ENCODE data around the gene GP5.

GP5 gene

DNA sequence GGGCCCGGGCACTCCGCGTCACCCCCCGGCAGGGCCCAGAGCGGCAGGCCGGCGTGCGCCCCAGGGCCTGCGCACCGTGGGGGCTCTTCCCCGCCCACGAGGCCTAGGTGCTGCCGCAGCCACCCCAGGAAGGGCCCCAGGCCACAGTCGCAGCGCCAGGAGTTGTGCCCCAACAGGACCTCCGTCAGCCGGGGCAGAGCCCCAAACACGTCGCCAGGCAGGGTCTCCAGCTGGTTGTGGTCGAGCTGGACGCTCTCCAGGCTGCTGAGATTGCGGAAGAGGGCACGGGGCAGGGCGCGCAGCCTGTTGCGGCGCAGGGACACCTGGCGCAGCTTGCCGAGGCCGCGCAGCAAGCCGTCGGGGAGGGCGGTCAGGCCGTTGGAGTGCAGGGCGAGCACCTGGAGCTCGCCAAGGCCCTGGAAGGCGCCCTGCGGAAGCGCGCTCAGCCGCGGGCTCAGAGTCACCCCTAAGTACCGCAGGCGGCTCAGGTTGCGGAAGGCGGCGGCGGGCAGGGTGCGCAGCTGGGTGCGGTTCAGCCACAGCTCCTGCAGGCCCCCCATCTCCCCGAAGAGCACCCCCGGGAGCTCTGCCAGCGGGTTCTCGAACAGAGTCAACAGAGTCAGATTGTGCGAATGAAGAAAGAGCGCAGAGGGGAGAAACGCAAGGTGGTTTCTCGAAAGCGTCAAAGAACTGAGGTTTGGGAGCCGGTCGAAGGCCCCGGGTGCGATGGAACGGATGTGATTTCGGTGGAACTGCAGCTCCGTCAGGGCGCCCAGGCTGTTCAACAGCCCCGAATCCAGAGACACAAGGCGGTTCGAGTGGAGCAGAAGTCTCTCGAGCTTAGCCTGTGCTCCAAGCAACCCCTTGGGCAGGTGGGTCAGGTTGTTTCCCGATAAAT, 2.0 kb downstream of the GP5 start:
- DNase-seq: peak; percentile 30

DNA sequence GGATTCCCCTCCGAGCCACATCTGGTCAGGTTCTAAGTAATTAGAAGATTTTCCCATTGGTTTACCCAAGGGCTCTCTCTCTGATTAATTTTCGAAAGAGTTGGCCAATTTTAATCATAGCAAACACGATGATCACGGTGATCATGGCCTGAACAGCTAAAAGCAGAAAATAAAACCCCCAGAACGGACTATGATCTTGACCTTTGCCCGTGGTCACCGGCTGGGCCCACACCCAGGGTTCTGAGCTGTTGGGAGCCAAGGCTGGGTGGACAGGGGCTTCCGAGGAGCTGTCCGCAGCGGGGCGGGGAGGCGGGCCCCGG, 2.6 kb downstream of the GP5 start:
- DNase-seq: no peak

DNA sequence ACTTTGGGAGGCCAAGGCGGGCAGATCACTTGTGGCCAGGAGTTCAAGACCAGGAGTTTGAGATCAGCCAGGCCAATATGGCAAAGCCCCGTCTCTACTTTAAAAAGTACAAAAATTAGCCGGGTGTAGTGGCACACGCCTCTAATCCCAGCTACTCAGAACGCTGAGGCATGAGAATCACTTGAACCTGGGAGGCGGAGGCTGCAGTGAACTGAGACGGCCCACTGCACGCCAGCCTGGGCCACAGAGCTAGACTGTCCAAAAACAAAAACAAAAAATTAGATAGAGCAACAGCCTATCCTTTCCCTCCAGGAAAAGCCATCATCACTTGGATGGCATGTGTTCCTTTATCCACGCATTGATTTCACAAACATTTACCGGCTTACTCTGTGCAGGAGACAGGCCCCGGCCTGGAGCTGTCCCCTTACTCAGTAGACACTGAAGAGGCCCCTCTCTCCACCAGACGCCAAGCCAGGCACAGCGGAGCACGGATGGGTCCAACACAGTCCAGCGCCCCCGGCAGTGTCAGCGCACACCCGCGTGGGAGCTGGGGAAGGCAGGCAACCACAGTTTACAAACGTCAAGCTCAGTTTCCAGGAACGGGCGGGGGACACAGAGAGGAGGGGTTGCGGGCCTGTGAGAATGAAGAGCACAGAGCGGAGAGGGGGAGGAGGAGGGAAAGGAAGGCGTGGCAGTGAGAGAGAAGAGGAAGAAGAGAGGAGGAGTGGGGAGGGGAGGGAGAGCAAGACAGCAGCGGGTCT, 3.1 kb downstream of the GP5 start:
- DNase-seq: peak; percentile 57

DNA sequence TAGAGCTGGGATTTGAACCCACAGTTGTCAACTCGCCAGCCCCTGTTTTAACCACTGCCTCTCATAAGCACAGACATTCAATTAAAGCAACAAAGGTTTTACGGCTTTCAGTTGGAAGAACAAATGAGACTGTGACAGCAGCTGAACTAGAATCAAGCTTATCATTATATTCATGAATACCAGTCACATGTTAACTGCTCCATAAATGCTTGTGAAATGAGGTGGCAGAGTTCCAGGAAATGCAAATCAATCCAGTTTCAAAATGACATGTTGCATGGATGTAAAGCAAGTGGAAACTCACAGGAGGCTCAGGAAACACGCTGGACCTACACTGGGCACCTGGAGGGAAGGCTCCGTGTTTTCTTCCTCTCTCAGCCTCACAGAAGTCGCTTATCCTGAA, 3.9 kb downstream of the GP5 start:
- no peak for DNase-seq

DNA sequence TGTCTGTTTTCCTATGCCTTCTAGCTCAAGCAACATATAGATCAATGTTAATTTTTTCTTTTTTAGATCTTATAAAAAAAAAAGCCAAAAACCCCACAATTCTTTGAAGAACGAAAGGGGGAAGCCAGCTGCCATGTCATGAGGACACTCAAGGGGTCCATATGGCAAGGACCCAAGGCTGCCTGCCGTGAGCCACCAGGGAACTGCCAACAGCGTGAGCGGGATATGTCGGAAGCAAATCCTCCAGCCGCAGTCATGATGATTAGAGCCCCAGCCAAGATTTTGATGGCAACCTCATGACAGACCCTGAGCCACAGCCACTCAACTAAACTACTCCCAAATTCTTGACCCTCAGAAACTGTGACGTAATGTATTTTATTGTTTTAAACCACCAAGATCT, 6.5 kb downstream of the GP5 start:
- no peak for DNase-seq

DNA sequence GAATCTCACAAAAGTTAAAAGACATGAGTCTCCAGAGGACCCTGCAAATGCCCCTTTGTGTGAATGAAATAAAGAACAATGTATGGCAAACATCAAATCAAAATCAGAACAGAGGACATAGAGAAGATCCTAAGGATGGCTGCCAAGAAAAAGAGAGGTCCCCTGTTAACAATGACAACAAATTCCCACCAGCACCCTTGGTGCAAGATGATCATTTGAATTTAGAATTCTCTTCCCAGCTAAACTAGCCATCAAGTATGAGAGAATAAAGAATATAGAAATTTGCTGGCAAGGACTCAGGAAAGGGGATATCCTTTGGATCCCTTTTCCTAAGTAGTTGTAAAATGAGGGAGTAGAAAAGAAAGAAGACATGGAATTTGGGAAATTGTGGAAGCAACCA, 8.2 kb downstream of the GP5 start:
- DNase-seq: no peak

DNA sequence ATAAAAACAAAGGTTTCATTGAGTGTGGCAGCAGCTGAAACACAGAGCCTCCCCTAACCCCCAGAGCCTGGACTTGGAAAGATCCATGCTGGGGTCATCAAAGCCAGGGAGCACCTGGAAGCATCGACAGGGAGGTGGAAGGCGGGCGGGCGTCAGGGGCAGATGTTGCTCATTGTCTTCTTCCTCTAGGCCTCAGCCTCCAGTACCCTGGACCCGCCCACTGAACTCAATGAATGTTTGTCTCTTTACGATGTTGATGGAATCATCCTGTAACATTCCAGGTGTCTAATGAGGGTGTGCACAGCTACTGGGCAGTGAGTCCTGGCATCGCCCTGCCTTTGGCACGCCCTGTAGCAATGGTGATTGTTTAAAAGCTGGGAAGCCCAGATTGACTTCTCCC, 9.8 kb downstream of the GP5 start:
- no peak for DNase-seq

DNA sequence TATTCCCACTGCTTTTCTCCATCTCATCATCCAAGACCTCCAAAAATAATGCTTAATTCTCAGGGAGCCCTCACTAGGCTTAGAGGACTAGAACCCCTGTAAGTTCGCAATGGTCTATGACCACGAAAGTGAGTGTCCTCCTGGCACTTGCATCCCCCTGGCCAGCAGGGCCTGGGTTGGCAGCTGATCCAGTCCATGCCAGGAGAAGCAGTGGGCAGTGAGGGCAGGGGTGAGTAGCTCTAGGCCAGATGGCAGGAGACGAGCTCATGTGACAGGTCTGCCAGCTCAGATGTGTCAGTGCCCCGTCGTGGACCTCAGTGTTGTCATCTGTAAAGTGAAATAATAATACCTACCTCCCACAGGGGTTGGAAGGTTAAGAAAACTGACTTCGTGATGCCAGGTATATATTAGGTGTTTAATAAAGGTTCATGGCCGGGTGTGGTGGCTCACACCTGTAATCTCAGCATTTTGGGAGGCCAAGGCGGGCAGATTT, 11.1 kb downstream of the GP5 start:
- no peak for DNase-seq

DNA sequence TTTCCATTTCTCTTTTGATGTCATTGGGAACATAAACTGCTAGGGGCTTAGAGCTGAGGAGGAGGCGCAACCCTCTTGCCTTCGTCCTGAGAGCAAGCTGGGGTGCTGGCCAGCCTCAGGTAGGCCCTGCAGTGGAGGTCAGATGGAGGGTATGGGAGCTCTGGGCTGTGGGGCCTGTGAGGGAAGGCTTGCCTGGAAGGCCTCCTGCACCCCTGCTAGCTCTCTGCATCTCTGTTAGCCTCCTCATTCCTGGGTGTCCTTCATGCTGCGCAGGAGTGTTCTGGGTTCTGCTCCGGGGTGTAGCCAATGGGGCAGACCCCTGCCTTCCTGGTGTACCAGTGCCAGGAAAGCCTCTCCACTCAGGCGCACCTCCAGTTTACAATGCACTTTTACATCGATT, 11.8 kb downstream of the GP5 start:
- DNase-seq: no peak

DNA sequence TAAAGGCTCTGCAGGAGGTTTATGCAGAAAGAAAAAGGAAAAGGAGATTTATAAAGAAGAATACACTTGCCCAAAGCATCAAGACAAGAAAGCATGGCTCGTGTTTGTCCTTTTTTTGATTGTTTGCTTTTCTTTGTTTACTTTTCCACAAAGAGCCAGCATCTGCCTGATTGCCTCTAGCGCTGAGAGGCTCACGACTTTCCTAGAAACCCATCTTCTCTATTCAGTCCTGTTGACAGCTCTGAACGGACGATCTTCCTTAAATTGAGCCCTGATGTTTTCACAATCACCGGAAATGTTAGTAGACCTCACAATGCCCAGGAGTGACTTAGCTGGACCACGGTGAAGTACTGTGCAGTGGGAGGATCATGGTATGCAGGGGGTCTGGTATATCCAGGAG, 12.4 kb downstream of the GP5 start:
- no peak for DNase-seq

DNA sequence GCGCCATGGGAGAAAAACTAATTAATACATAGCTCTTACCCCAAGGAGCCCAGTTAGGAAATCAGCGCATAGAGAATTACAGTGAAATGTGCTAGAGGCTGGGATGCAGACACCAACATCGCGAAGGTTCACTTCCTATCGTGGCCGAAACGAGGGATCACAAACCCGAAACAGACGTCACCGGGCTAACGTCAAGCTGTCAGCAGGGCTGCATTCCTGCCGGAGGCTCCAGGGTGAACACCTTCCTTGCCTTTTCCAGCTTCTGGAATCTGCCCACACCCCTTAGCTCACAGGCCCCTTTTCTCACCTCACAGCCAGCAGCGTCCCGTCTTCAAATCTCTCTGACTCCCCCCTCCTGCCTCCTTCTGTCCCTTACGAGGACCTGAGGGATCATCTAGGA, 13.0 kb downstream of the GP5 start:
- no peak for DNase-seq

DNA sequence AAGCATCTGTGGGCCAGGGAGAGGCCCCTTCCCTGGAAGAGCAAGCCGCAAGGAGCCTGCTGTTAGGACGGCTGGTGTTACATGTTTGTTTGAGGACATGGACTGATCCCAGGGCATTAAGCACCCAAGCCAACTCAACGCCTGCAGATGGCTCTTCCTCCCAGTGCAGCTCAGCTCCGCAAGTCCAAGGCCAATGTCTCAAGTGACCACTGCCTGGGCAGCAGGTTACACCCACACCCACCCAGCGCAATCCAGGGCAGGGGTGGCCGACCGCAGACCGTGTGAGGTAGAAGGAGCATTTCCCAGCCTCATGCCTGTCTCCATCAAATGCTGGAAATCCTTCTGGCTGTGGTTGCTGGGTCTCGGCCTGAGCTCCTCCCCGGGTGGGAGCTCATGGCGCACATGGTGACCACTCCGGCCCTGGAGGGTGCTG, 14.5 kb downstream of the GP5 start:
- no peak for DNase-seq

DNA sequence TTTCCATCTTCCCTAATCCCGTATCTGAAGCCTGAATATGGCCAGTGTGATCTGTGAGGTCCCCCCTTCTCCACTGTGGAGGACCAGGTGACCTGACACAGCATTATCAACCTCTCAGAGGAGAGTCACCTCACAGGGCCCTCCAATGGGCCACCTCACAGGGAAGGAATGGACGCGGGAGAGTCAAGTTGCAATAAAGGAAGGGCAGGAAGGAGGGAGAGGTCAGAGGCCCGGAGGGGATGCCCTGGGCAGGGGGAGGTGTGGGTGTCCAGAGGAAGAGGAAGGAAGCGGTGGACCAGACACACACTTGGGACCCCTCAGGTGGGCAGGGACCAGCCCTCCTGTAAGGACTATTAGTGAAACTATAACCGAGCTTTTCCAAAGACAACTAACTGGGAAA, 14.9 kb downstream of the GP5 start:
- DNase-seq: no peak

DNA sequence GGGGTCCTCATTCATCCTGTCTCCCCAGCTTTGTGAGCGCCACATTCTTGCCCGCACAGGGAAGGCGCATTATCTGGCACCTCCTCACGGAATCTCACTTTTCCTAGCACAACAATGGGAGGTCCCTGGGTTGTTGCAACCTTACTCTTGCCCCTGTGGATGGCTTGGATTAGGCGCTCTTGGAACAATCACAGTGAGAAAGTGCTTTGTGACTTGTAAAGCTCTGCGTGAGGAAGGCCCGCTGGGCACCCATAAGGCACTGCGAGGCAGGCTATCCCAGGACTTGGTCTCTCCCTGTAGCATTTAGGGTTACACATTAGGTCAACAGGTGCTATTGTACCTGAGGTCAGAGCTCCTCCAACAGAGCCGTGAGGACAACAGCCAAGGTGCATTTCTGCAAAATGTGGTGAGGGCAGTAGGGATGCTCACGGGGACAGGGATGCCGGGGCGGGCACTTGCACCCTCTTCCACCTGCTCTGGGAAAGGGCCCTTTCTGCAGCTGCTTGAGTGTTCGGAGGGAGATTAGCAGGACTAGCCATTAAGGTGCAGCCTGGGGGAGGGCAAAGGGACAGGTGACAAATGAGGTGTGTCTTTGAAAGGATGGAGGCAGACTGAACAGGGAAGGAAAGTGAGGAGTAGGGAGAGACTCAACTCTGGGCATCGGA, 15.7 kb downstream of the GP5 start:
- DNase-seq: no peak

DNA sequence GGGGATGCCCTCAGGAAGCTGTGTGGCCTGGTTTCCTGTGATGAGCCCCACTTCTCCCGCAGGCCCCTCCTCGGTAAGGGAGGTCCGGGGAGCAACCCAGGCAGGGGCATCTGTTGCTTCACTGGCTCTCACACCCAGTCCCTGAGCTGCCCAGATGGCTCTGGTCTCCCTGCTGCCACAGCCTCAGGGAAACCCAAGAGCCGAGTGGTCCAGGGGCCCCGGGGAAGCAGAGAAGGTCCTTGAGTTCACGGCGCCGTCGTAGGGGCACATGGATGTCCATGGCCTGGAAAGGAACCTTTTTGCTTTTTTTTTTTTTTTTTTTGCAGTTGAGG, 16.2 kb downstream of the GP5 start:
- DNase-seq: no peak

DNA sequence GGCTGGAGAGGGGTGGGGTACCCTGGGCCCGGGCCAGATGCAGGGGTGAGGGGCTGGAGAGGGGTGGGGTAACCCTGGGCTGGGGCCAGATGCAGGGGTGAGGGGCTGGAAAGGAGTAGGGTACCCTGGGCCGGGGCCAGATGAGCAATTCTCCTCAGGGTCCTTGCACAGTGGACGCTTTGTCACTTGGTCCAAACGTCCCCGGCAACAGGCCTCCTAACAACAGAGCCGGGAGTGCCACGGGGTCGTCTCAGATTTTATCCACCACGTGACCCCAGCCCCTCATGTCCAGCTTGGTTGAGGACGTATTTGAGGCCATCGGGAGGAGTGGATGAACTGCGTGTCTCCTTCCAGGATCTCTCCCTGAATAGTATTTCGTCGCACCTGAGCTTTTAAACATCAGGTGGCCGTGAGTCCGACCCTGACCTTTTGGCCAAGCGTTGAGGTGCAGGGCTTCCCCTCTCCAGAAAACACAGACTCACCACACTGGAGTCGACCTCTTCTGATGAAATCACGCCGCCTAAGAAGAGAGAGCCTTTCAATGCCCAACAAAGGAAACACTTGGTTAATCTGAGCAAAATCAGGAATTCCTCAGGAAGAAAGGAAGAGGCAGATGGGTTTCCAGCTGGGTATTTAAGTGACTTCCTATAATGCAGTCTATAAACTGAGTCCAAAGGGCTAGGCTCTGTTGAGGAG, 16.7 kb downstream of the GP5 start:
- DNase-seq: no peak

DNA sequence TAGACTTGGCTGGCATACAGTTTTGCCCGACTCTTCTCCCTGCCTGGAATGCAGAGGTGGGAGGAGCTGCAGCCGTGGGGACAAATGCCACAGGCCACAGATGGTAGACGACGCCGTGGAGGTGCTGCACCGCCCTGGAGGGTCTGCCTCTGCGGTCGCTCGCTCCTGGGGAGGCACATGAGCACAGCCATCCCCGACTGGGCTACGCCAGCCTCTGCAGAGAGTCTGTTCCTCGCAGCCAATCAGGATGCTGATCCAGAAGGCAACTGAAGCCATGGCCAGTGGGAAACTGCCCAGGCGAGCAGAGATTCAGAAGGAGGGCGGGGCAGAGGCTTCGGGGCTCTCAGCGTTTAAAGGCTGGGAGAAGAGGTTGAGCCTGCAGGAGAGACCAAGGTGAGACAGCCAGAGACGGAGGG, 17.6 kb downstream of the GP5 start:
- no peak for DNase-seq

DNA sequence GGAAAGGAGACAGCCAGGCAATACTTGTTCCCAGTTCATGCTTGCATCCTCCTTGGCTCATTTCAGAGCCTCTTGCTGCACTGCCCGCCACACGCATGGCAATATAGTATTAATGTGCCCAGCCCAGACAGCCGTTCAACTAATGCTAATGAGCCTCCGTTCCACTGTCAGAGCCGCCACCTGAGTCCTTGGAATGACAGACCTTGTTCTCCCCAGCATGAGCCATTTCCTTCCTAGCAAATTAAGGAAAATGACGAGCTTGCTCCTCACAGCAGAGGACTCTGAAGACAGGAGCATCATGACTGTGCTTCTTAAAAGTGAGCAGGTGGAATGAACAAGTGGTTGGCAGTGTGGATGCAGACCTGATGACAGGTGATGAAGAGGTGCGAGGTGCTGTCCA, 18.7 kb downstream of the GP5 start:
- DNase-seq: no peak

DNA sequence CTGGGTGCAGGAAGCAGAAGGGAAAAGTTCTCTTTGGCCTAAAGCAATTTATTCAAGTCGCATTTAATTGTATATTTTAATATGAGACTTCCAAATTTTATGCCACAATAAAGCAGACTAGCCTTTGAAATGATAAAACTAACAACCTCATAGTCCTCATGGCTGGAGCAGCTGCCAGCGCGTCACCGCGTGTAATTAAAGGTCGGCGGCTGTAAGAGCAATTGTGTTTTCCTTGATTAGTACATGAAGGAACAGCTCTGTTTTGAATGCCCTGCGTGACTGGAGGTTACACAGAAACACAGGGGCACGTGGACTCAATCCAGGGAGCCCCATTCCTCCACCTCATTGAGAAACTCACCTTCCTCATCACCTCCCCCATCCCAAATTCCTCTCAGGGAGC, 19.4 kb downstream of the GP5 start:
- no peak for DNase-seq

DNA sequence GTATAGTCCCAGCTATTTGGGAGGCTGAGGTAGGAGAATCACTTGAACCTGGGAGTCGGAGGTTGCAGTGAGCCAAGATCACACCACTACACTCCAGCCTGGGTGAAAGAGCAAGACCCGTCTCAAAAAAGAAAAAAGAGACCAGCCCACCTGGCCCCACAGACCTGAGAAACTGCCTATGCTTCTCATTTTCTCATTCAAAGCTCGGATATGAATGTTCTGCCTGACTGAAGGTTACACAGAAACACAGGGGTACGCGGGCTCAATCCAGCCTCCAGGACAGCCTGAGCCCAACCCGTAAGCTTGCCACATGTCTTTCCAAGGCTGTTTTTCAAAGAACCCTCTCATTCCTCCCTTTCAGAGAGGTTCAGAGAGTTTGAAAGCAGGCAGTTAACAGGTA, 19.8 kb downstream of the GP5 start:
- no peak for DNase-seq

DNA sequence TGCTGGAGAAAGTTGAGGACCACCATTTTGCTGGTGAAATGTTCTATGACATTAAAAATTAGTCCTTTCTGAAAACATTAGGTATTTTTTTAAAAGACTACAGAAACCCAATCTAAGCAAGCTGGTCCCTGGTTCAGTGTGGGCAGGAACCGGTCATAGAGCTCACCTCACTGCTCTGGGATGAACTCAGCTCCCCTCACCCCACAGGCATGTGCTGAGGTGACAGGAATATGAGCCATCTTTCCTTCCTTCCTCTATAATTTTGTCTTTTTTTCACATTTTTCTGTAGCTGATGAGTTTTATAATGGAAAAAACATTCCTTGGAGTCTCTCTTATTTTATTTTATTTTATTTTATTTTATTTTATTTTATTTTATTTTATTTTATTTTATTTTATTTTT, 21.4 kb downstream of the GP5 start:
- no peak for DNase-seq

DNA sequence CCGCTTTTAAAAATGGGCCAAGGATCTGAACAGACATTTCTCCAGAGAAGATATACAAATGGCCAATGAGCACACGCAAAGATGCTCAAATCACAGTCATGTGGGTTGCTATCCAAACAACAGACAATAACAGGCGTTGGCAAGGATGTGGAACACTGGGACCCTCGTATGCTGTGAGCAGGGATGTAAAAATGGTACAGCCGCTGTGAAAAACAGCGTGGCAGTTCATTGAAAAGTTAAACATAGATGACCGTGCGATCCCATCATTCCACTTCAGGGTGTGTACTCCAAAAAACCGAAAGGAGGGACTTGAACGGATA, 22.9 kb downstream of the GP5 start:
- no peak for DNase-seq

DNA sequence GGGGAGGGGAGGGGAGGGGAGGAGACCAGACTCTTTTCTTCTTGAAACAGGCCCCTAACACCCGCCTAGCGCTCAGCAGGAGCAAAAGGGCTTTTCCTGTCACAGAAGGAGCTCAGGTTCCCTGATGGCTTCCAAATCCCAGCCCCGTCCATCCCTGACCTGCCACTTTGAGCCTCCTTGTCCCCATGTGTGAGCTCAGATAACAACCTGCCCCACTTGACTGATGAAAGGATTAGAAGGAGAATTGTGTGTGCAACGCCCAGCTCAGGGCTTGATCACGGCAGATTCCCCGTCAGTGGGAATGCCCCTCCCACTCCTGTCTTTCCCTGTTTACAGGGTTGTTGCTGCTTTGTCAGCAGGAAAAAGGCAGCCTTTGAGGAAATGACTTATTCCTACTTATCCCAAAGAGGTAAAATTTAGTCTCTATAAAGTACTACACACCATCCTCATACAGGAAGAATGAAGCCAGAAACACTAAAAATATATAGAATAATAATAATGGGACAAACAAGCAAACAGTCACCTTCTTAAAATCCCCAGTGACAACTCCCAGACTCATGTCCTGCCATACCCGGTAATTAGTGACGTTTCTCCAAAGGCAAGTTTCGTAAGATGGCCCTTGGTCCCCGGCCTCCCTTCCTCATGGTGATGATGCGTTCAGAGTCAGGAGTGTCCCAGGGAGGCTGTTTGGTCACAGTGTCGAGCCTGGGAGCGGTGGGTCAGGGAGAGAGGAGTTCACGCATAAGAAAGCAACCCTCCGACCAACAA, 23.4 kb downstream of the GP5 start:
- DNase-seq: no peak

Measured in CD4-positive, alpha-beta T cell treated with Interleukin-12 subunit alpha and Interleukin-12 subunit beta, for 1 hour (primary cell).